Stimulated activated CD8-positive, alpha-beta memory T cell treated with anti-CD3 and anti-CD28 coated beads, Interleukin-4, amount 100 ng/mL, for 1 hour (primary cell): ENCODE results near the gene ARRDC1.
A peak's percentile ranks its signal among the peaks of the same experiment; 100 is the strongest.
"Not testable (repeated sequence)": the region's sequence is repeated elsewhere in the genome, so short reads cannot be mapped to it uniquely, and the experiment has no call there.

ENCODE experiments used
- DNase-seq, 2 donors: peaks; one replicate each; pipeline ENCODE4 v3.0.0-alpha.2; 2020; ENCODE audit warnings: low read depth in 2 of 2, low spot score in 1 of 2

ARRDC1 gene

DNA sequence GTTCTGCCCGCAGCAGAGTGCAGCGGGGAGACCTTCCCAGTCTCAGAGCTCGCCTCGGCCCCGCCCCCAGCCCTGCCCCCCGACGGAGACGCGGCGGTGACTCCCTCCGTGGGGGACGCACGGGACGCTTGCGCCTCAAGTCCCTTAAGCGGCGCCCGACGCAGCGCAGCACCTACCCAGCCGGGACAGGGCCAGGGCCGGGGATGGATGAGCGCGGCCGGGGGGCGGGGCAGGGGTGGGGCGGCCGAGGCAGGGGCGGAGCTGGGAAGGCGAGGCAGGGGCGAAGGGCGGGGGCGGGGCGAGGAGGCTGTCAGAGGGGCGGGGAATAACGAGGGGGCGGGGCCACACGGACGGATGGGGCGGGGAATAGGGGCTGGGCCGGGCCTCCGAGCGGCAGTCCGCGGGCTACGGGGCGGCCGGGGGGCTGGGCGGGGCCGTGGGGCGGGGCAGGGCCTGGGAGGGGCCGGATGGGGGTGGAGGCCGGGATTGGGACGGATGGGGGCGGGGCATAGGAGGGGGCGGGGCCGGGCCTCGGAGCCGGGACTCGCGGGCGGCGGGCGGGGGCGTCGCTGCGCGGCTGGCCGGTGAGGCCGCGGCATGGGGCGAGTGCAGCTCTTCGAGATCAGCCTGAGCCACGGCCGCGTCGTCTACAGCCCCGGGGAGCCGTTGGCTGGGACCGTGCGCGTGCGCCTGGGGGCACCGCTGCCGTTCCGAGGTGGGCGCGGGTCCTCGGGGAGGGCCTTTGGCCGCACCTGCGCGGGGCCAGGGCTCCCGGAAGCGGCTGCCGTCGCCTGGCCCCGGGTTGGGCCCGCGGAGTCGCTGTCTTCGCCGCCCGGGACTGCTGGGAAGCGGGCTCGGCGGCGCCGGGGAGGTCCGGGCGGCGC, at the start of gene ARRDC1:
Gene ARRDC1 (plus strand): TSS at position 566 of the 884 bp plus-strand sequence. CDS start 32 bp downstream, at position 598.
- peak; percentile 85 to 87 for DNase-seq

DNA sequence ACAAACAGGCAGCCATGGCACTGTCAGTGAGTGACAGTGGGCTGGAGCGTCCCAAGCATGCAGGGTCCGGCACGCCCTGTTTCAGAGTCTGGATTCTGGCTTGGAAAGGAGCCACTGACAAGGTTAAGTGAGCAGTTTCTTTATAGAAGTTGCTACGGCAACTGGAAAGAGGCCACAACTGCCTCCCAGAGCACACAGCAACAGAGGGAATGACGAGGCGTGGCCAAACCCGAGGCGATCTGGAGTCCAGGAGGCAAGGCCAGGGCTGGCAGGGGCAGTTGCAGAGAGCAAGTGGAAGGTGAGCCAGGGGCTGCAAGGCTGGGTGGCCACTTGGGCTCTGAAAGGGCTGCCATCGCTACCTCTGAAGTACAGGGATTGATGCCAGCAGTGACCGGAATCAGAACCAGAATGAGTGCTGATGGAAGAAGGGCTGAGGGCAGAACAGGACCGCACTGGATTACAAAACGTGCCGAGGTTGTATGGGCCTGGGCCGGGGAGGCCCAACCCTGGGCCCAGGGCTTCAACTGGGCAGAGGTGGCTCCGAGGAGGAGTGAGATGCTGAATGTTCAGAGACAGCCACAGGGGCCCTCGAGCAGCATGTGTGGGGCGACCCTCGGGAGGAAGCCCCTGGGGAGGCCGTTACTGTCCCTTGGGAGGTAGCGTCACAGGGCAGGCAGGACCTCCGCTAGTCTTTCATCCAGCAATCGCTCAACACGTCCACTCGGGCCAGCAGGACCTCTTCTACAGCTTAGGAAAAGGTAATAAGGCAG, 49.2 kb upstream of the ARRDC1 start:
- DNase-seq = no peak

GRCh38 chr9:137558127-137558526, 47.4 kb upstream of the ARRDC1 start:
- DNase-seq = no peak

DNA sequence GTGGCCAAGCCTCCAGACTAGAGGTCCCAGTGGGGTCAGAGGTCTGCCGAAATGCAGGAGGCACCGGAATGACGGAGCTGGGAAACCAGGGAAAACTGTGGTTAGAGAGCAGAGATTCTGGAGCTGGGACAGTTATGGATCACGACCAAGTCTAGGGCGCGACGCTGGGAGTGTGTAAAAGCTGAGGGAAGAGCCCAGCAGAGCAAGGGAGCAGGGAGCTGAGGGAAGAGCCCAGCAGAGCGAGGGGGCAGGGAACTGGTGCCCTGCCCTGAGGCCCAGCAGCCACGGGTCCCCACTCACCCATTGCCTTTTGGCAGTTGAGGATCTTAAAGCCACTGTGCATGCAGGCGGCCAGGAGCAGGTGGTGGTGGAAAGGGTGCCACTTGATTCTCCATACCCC, 41.4 kb upstream of the ARRDC1 start:
- DNase-seq = no peak

GRCh38 chr9:137564817-137565411, 40.6 kb upstream of the ARRDC1 start:
- DNase-seq = no peak

- not testable (repeated sequence) for DNase-seq
Measured at GRCh38 chr9:137568445-137568844, 37.0 kb upstream of the ARRDC1 start.

GRCh38 chr9:137569609-137570203, 35.8 kb upstream of the ARRDC1 start:
- no peak for DNase-seq

GRCh38 chr9:137570566-137570965, 34.9 kb upstream of the ARRDC1 start:
- no peak for DNase-seq

- DNase-seq = no peak
Measured at GRCh38 chr9:137574192-137574591, 31.3 kb upstream of the ARRDC1 start.

GRCh38 chr9:137575364-137575715, 30.1 kb upstream of the ARRDC1 start:
- no peak for DNase-seq

DNA sequence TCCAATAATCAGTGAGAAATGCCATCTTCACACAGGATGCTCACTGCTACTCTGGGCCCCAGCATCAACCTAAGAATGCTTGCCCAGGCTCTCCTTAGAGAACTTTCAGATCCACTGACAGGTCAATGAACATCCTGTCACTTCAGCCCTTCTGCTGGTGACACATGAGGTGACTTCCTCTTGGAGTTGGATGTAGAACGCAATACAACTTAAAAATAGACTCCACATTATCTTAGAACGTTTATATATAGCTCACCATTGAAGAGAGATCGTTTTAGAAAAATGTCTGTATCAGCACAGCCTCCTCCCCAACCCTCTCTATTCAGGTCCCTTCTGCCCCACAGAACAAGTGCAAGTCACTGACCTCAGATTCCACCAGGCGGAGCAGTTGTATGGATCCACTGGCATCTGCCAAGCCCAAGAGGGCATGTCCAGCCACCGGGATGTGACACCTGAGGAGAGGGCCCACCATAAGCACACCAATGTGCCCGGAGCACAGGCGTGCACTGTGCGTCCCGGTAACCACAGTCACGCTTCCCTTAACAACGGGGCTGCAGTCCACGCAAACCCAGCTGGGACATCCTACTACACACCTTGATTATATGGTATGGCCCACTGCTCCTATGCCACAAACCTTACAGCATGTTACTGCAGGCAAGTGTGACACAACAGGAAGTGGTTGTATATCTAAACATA, 29.6 kb upstream of the ARRDC1 start:
- no peak for DNase-seq

DNA sequence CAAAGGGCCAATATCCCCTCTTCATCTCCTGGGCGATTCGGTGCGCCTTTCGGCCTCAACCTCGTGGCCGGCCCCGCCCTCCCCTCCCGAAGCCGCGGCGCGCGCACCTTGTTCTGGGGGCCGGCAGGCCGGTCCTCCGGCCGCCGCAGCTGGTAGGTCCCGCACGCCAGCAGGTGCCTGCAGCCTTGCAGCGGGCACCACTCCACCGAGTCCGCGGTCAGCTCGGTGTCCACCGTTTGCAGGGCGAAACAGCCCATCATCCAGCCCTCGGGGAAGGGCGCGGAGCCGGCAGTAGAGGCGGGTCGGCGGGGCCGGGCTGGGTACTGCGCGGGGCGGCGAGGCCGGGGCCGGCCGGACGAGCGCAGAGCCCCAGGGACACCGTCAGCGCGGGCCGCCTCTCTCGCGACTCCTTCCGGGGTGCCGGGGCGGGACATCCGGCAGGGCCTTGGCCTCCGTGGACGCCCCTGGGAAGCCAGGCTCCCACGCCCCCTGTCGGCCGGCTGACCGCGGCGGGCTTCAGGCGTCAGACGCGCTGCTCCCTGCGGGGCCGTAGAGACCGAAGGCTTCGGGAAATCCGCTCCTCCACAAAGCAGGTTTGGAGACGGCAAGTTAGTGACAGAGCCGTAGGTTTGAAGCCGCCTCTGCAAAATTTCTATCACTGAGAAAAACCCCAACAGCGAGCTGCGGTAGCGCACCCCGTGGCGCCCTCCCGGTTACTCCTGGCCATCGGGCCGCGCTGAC, 26.8 kb upstream of the ARRDC1 start, which contains the start of gene DPH7:
Gene DPH7 (minus strand): TSS at position 408 of the 741 bp plus-strand sequence. CDS start 148 bp downstream, at position 260.
- peak; percentile 92 to 94 for DNase-seq

GRCh38 chr9:137579259-137579604, 26.3 kb upstream of the ARRDC1 start:
- DNase-seq = no peak

GRCh38 chr9:137580209-137580953, 25.1 kb upstream of the ARRDC1 start:
- DNase-seq = no peak

DNA sequence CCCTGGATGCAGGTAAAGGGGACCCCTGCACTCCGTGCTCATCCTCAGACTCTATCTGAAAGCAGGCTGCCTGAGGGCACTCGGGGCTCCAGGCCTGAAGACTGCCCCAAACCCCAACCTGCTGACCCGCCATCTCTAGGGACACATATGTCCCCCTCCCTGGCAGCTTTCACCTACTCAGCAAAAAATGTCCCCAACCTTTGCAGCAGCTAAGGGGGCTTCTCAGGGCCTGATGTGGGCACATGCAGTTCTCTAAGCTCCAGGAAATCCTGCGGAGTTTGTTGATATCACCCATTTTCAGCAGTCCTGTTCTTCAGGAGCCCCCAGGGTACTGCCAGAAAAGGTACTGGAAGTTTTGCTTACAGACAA, 24.5 kb upstream of the ARRDC1 start:
- no peak for DNase-seq

DNA sequence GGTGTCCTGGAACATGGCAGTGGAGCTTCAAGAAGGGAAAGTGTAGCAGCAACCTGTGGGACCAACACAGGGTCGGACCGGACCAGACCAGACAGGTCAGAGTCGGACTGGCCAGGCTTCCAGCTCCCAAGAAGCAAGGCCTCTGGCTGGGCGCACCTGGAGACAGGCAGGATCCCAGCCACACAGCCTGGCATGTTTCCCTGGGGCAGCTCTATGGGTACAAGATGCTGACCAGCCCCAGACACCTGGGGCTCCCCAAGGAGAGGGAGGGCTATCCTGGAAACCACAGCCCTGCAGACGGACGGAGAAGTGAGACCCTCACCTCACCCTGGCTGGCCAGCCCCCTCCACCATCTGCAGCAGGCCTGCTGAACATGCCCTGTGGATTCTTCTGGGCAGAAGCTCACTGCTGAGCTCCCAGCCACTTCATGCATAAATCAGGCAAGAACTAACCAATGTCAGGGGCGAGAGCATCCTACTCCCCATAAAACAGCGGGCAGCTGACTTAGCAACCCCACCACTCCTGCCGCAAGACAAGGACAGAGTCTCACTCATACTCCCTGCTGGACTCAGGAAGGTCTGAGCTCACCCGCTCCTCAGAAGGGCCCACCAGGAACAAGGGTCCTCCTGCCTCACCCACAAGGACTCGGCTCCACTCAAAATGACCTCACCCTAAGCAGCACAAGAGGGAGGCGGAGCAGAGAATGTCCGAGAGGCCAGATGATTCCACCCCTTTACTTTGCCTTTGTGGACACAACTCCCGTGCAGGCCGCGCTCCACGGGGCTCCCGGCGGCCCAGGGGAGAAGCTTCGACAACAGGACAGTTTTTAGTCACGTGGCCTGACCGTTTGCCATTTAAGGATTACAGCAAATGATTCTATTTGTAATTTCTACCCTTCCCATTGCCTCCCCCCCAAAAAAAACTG, 23.9 kb upstream of the ARRDC1 start:
- no peak for DNase-seq

DNA sequence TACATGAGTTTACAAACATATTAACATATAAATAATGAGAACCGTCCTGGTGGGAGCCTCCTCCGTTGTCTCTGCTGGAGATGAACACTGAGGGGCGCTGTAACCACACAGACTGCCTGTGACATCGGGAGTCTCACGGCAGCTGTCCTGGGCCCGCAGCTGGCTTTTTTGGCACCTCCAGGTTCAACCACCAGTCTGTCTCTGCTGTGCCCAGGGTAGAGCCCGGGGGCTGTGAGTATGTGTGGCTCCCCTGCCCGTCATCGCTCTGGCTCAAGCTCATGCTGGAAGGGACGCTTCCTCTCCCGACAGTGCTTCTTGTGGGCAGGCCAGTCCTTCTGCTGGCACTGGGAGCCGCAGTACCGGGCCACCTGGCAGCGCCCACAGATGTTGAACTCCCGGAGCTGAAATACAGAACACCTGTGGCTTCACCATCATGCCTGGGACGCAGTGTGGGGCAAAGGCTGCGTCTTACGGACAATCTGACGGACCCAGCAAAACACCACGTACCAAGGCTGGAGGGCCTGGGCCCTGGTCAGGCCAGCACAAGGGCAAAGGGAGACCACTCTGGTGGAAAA, 23.1 kb upstream of the ARRDC1 start:
- DNase-seq = no peak

GRCh38 chr9:137583347-137583746, 22.1 kb upstream of the ARRDC1 start:
- DNase-seq = no peak
